Left forelimb (tissue), 1 donor: ENCODE data around the gene NAGS.
"Not testable (repeated sequence)": the region's sequence is repeated elsewhere in the genome, so short reads cannot be mapped to it uniquely, and the experiment has no call there.

Experiments used
- DNase-seq: peaks from one replicate; pipeline ENCODE4 v3.0.0-alpha.2; 2018; ENCODE audit warnings: low spot score

The NAGS gene, protein sequence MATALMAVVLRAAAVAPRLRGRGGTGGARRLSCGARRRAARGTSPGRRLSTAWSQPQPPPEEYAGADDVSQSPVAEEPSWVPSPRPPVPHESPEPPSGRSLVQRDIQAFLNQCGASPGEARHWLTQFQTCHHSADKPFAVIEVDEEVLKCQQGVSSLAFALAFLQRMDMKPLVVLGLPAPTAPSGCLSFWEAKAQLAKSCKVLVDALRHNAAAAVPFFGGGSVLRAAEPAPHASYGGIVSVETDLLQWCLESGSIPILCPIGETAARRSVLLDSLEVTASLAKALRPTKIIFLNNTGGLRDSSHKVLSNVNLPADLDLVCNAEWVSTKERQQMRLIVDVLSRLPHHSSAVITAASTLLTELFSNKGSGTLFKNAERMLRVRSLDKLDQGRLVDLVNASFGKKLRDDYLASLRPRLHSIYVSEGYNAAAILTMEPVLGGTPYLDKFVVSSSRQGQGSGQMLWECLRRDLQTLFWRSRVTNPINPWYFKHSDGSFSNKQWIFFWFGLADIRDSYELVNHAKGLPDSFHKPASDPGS

DNA sequence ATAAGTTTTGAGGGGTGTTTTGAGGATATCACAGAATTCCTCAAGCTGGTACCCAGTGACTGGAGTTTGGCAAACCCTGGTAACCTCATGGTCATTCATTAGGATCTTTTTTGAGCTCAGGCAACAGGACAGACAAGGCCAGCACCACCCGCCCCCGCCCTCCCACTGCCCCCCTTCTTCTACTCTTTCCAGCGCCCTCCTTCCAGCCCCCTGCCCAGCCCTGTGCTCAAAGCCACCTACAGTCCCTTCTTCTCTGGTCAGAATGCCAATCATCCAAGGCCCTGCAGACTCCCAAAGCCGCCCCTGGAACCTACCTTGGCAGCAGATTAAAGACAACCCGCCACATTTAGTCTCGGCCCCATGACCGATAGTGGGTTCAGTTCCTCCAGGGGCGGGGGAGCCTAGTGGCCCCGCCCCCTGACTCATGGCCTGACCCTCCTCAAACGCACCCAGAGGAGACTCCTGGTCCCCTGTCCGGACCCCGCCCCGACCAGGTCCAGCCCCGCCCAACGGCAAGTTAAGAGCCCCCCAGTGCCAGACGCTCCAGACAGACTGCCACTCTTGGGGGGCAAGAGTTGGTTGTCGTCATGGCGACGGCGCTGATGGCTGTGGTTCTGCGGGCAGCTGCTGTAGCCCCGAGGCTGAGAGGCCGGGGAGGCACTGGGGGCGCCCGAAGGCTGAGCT is at the start of gene NAGS:
NAGS (plus strand) TSS at position 546 of the 684 bp plus-strand sequence; CDS start at position 588, 42 bp downstream.
- no peak for DNase-seq

DNA sequence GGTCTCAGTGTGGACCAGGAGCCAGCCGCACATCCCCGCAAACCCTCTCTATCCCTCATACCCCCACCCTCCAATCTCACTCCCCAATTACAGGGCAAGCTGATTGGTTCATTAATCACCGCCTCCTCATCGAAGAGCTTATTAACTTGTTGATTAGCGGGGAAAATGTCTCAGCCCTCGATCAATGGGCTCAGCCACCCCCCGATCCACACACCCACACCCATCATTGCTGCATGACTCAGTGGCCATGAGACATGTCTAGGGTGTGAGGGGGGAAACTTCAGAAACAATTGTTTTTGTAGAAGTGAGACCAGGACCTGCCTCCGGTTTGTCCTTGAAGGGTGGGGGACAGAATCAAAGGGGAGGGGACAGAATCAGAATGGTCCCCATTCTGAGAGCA is 48.2 kb upstream of the NAGS start:
- DNase-seq: no peak

DNA sequence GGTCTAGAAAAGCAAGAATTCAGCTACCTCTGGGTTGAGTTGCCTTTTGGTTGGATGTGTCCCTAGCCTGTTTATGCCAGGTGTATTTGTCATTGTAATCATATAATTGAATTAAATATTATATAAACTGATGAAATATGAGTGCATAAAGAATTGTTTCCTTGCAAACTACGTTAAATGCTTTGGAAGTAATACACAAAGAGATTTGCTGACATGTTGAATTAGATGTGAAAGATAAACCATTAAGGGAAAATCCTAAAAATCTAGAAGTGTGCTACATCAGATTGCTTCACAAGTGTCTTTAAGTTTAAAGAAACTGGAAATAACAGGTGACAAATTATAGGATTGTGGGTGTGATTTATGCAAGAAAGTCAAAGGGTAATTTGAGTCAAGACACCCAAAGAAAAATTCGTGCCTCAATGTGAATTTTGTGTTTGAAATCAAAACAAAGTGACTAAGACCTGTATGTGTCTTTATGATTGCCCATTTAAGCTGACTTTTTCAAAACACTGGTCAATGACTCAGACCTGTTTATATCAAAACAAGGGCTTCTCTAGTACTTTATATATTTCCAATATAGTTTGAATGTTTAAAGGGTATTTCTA is 45.6 kb upstream of the NAGS start:
- DNase-seq: no peak

DNA sequence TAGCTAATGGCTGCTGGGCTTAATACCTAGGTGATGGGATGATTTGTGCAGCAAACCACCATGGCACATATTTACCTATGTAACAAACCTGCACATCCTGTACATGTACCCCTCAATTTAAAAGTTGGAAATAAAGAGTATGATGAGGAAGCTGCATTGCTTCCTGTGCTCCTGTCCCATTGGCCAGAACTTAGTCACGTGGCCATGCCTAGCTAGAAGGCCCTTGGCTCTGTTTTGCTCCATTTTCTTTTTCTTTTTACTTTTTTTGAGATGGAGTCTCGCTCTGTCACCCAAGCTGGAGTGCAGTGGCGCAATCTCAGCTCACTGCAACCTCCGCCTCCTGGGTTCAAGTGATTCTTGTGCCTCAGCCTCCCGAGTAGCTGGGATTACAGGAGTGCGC is 43.1 kb upstream of the NAGS start:
- DNase-seq: not testable (repeated sequence)

DNA sequence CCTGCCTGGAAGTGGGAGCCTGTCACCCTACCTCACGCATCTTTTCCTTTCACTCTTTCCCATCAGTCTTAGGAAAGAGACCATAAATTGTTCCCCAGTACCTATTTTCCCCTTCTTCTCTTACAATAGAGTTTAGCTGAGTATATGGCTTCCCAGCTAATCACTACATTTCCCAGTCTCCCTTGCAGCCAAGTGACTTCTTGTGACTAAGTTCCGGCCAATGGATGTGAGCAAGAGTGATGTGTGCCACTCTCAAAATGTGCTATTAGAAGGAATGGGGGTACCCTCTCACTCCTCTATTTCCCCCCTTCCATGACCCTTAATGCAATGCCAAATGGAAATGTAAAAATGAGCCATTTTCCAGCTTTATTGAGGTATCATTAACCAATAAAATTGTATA is 42.5 kb upstream of the NAGS start:
- DNase-seq: no peak

DNA sequence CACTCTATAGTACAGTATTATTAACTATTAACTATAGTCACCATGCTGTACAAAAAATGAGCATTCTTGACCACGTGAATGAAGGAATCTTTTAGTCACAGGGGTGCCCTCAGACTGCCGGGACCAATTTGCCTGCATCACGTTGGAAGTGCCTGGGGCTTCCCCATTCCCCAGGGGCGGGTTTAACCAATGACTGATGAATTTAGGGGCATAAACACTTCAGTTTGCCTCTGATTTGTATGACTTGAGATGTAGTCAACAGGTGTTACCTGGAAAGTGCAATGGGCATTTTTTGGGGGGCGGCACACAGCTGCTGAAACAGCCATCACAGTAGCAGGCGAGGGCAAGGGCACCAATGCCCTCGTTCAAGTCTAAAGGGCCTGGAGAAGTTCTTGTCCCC is 41.9 kb upstream of the NAGS start:
- no peak for DNase-seq

DNA sequence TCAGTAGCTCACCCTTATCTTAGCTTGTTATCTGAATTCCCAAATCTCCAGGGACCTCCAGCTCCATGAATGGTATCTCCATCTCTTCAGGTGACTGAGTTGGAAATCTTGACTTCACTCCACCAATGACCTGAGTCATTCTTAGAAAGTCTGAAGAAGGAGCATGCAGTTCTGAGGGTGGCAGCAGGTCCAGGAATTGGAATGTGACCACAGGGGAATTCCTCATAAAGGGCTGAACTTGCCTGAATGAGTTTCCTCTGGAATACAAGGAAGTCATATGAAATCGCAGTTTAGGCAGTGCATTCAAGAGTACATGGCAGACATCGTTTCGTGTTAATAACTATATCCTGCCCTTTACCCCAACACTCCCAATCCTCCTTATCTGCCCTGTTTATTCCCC is 38.1 kb upstream of the NAGS start:
- no peak for DNase-seq

DNA sequence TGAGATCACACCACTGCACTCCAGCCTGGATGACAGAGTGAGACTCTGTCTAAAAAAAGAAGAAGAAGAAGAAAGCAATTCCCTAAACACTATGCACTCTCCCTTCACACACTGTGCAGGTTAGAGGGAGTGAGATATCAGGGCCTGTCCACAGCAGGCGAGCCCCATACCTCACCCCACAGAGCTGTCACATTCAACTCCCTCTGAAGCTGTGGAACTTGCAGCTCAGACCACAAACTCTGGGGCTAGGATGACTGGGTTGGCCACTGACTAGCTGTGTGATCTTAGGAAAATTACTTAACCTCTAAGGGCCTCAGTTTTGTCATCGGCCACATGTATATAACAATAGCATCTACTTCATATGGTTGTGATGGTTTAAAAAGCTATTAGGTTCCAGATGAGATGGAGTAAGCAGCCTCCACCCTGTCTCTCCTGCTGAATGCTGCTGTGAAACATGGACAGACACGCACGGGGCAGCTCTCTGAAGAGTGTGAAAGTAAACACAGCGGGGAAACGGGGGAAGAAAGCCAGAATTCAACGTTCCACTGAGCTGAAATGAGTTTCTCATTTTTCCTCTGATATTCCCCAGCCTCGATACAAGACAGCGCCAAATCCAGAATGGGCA is 37.1 kb upstream of the NAGS start:
- no peak for DNase-seq

DNA sequence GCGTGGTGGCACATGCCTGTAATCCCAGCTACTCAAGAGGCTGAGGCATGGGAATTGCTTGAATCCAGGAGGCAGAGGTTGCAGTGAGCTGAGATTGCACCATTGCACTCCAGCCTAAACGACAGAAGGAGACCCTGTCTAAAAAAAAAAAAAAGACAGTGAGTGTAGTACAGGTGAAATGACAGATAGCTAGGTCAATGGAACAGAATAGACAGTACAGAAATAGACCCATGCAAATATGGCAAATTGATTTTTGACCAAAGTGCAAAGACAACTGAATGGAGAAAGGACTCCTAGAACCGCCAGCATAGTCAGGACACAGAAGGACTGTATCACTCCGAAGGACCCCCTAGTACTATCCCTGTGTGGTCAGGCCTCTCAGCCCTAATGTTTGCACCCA is 34.1 kb upstream of the NAGS start:
- DNase-seq: no peak

DNA sequence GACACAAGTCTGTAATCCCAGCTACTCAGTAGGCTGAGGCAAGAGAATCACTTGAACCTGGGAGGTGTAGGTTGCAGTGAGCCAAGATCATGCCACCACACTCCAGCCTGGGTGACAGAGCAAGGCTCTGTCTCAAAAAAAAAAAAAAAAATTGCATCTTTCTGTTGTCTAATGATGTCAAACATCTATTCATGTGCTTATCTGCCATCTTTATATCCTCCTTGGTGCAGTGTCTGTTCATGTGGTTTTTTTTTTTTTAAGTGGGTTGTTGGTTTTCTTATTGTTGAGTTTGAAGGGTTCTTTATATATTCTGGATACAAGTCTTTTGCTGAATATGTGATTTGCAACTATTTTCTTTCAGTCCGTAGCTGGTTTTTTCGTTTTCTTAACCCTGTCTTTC is 33.0 kb upstream of the NAGS start:
- DNase-seq: not testable (repeated sequence)

DNA sequence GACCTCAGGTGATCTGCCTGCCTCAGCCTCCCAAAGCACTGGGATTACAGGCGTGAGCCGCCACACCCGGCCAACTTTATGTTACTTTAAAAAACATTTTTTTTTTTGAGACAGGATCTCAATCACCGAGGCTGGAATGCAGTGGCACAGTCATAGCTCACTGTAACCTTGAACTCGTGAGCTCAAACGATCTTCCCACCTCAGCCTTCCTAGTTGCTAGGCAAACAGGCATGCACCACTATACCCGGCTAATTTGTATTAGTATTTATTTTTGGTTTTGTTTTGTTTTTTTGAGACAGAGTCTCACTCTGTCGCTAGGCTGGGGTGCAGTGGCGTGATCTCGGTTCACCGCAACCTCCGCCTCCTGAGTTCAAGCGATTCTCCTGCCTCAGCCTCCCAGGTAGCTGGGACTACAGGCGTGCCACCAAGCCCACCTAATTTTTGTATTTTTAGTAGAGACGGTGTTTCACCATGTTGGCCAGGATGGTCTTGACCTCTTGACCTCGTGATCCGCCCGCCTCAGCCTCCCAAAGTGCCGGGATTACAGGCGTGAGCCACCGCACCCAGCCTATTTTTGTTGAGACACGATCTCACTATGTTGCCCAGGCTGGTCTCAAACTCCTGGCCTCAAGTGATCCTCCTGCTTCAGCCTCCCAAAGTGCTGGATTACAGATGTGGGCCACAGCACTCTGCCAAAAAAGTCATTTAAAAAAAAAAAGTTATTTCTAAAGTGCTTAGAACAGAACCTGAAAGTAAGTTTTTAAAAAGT is 31.8 kb upstream of the NAGS start:
- DNase-seq: not testable (repeated sequence)

DNA sequence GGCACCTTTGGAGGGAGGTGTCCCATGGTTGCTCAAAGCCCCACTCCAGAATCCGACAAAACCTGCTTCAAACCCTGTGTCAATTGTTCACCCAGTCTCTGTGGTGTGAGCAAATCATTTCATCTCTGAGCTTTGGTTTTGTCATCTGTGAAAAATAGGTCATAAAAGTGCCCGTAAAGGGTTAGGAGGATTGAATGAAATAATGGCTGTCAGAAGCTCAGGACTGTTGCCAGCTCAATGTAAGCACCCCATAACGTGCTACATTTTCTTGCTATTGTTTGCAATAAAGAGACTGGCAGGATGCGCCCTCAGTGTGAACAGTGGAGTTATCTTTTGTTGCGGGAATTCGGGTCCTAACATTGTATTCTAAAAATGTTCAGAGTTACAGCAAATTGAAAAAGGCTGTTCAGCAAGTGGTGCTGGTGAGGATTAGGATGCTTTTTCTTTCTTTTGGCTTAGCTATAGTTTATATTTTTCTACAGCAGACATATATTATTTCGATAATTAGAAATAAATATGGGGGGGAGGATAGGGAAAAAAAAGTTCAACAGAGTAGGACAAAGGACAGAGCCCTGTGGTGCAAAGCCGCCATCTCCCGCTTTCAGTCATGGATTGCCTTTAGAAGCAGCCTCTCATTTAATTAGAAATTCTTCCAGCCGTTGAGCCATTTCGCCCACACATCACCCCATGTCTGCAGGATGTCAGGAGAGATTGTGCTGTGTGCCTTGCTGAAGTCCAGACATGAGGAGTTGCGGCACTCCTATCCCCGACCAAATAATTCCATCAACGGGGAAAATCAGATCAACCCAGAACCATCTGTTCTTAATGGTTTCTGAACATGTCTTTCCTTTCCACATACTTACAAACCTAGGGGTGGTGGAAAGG is 29.8 kb upstream of the NAGS start:
- no peak for DNase-seq

DNA sequence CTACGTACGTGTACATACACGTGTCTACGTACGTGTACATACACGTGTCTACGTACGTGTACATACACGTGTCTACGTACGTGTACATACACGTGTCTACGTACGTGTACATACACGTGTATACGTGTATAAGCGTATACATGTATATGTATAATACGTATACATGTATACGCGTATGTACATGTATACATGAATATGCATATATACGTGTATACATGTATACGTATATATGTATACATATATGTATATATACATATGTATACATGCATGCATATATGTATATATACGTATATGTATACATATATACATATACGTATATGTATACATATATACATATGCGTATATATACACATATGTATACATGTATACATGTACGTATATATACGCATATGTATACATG is 28.5 kb upstream of the NAGS start:
- no peak for DNase-seq

DNA sequence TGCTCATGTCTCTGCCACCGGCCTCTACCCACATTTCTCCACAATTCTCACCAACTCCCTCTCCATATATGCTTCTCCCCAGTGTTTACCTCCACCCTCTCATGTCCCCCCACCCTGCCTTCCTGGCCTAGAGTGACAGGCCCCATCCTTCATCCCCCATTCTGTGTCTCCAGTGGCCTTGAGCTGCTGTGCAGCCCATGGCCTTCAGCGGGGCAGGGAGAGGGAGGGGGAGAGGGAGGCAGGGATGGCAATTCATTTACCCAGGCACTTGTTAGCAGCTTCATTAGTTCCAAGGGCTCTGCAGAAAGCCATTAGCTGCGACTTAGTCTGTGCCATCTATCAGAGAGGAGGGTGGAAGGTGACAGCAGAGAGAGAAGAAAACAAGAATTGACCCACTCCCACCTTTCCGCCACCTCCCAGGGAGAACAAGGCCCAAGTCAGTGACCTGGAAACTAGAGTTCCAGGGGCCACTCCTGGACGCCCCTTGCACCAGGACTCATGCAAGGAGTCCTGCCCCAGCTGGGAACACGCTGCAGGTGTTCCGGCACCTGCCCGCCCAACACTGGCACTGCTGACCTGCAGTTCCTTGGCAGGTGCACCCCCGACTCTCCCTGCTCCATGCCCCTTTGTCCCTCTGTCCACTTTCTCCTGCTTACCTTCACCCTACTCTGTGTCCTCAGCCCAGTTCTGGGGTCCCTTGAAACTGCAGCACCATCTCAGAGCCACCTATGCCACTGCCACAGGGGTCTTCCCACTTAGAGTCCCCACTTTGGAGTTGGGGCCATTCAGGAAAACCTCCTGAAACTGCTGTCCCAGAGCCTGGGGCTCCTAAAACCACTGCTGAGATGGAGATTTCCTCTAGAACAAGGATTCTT is 27.2 kb upstream of the NAGS start:
- no peak for DNase-seq

DNA sequence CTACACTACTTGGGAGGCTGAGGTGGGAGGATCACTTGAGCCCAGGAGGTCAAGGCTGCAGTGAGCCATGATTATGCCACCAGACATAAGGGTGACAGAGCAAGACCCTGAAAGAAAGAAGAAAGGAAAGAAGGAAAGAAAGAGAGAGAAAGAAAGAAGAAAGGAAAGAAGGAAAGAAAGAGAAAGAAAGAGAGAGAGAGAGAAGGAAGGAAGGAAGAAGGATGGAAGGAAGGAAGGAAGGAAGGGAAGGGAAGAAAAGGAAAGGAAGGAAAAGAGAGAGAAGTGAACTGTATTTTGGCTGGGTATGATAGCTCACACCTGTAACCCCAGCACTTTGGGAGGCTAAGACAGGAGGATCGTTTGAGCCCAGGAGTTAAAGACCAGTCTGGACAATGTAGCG is 26.3 kb upstream of the NAGS start:
- DNase-seq: no peak

DNA sequence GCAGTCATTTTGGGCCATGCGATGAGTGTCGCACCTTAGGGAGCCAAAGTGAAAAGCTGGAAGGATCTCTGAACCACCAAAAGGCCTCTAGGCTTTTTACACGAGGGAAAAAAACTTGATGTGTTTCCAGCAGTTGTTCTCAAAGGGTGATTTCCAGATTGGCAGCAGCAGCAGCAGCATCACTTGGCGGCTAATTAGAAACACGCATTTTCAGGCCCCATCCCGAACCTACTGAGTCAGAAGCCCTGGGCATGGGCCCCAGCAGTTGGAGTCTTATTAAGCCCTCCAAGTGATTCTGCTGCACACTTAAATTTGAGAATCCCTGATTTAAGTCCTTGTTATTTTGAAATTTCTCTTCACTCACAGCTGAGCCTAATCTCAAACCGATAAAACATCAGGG is 25.4 kb upstream of the NAGS start:
- DNase-seq: no peak

DNA sequence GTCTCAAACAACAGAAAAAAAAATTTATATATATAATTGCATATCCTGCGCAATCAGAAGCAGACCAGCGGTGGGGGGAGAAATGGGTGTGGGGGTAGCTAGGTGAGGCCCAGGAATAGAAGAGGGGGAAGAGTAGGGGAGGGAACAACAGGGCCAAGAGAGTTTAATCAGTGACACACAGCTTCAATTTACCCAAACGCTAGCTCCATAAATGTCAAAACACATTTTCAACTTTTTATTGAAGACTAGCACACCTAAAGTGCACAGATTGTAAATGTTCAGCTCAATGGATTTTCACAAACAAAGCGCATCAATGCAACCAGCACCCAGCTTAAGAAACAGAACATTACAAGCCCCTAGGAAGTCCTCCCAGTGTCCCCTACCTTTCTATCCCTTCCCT is 24.8 kb upstream of the NAGS start:
- no peak for DNase-seq

DNA sequence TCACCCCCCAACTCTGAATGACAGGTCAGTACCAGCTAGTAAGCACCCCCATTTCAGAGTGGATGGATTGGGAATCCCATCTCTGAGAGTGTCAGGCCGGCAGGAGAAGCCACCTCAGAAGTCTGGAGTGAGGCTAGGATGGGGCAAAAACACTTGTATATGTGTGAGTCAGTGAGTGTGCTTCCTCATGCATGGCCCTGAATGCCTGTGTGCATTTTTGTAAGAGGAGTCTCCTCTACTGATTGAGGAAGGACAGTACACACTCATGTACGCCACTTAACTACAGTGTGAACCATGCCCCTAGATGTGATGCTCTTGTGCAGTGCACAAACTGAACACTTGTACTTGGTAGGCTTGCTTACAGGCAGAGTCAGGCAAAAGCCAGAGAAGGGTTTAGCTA is 22.3 kb upstream of the NAGS start:
- DNase-seq: no peak

DNA sequence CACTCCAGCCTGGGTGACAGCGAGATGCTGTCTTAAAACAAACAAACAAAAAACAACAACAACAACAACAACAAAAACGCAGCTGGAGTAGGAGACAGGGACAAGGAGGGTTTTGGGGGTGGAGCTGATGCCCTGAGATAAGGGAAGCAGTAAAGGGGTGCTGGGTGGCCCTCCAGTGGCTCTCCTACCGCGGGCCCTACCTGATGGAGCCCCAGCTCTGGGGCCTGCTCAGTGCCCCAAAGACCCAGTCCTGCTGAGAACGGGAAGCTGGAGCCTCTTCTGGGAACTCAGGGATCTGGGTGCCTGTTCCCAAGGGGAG is 21.3 kb upstream of the NAGS start:
- no peak for DNase-seq
